Effector memory CD8-positive, alpha-beta T cell (primary cell): ENCODE data around the gene OTC.

ENCODE experiments used
- ATAC-seq: fragments of 150-1000 bp; cut with Tn5 transposase; replicated peaks from 2 replicates; pipeline ENCODE4 v1.10.0; 2021; ENCODE audit warnings: mild to moderate bottlenecking, moderate library complexity
- DNase-seq, 3 experiments: peaks; one replicate each; pipeline ENCODE4 v3.0.0; 2021
- H3K27ac Mint-ChIP-seq, 2 donors: one replicate each; pipeline ENCODE4 v1.8.0; 2022; ENCODE audit warnings: mild to moderate bottlenecking in 2 of 2, mixed read lengths in 2 of 2, moderate library complexity in 2 of 2
- H3K27me3 Mint-ChIP-seq, 2 donors: one replicate each; pipeline ENCODE4 v1.8.0; 2022; ENCODE audit warnings: mixed read lengths in 2 of 2
- H3K36me3 Mint-ChIP-seq: one replicate; pipeline ENCODE4 v1.8.0; 2022; ENCODE audit warnings: mild to moderate bottlenecking, moderate library complexity, mixed read lengths; ENCODE audit not compliant: insufficient read depth
- H3K4me1 Mint-ChIP-seq, 2 donors: one replicate each; pipeline ENCODE4 v1.8.0; 2022; ENCODE audit warnings: low read depth in 2 of 2, mixed read lengths in 2 of 2
- H3K4me3 Mint-ChIP-seq, 2 donors: one replicate each; pipeline ENCODE4 v1.8.0; 2022; ENCODE audit warnings: mild to moderate bottlenecking in 2 of 2, mixed read lengths in 2 of 2, moderate library complexity in 2 of 2
- H3K9me3 Mint-ChIP-seq, 2 donors: one replicate each; pipeline ENCODE4 v1.8.0; 2022; ENCODE audit warnings: mixed read lengths in 2 of 2

OTC gene

DNA sequence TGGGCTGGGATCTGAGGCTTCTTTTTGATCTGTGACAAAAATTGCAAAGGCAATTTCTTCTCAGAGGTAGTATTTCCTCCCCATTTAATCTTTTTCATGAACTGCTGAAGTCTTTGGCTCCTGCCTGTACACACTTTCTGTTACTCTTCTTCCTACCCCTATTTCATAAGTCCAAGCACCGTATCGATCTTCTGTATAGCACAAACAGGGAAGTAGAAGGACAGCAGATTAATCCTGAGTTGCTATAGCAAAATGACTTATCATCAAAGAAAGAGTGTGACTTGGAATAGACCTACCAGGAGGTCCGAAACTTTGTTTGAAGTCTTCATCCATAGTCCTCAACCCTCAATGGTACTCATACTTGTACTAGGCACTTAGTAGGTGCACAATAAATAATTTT, 22.0 kb downstream of the OTC start:
- Mint-ChIP-seq H3K9me3 (no peaks in the 10 kb centered on the region), H3K27ac (no peak overlapping the region), H3K4me3 (no peak overlapping the region), H3K4me1 (no peaks in the 10 kb centered on the region), H3K36me3 (no peaks in the 10 kb centered on the region), H3K27me3 (peaks cover 9 to 21% of the 10 kb centered on the region in 2 donors)
- ATAC-seq: no peak
- DNase-seq: no peak

DNA sequence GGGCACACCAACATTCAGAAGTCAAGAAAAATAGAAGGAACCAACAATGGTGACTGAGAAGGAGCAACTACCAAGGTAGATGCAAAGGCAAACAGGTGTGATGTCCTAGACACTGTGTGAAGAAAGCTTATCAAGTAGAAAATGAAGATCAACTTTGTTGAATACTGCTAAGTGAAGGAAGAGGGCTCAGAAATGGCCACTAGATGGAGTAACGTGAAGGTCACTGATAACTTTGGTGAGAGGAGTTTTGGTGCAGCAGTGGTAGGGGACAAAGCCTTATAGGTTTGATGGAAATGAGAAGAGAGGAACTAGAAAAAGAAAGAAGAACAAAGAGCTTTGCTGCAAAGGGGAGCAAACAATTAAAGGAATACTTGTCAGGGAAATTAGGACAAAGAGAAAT, 23.5 kb downstream of the OTC start:
- no peaks in the 10 kb centered on the region for H3K4me1 Mint-ChIP-seq
- no peak overlapping the region for H3K27ac Mint-ChIP-seq
- H3K27me3 Mint-ChIP-seq: peaks cover 9 to 16% of the 10 kb centered on the region in 2 donors
- no peak overlapping the region for H3K4me3 Mint-ChIP-seq
- no peaks in the 10 kb centered on the region for H3K36me3 Mint-ChIP-seq
- ATAC-seq (no peak), DNase-seq (no peak)
- no peaks in the 10 kb centered on the region for H3K9me3 Mint-ChIP-seq

- H3K4me1 Mint-ChIP-seq: no peaks in the 10 kb centered on the region
- no peak for ATAC-seq
- no peaks in the 10 kb centered on the region for H3K36me3 Mint-ChIP-seq
- H3K27ac Mint-ChIP-seq: no peak overlapping the region
- H3K9me3 Mint-ChIP-seq: no peaks in the 10 kb centered on the region
- H3K4me3 Mint-ChIP-seq: no peak overlapping the region
- no peak for DNase-seq
- peaks cover 9 to 15% of the 10 kb centered on the region in 2 donors for H3K27me3 Mint-ChIP-seq
These were observed 24.3 kb downstream of the OTC start for GRCh38 chrX:38376747-38377146.

GRCh38 chrX:38379088-38379487, 26.7 kb downstream of the OTC start:
- DNase-seq: no peak
- Mint-ChIP-seq H3K27me3 (peaks cover 13 to 15% of the 10 kb centered on the region in 2 donors), H3K9me3 (no peaks in the 10 kb centered on the region), H3K4me1 (no peaks in the 10 kb centered on the region), H3K4me3 (no peak overlapping the region), H3K27ac (no peak overlapping the region), H3K36me3 (no peaks in the 10 kb centered on the region)
- ATAC-seq: no peak

- ATAC-seq (no peak), DNase-seq (no peak)
- Mint-ChIP-seq H3K36me3 (no peaks in the 10 kb centered on the region), H3K4me3 (no peak overlapping the region), H3K4me1 (no peaks in the 10 kb centered on the region), H3K27ac (no peak overlapping the region), H3K9me3 (no peaks in the 10 kb centered on the region), H3K27me3 (peaks cover 12 to 13% of the 10 kb centered on the region in 2 donors)
These were observed 30.3 kb downstream of the OTC start for GRCh38 chrX:38382663-38383062.

DNA sequence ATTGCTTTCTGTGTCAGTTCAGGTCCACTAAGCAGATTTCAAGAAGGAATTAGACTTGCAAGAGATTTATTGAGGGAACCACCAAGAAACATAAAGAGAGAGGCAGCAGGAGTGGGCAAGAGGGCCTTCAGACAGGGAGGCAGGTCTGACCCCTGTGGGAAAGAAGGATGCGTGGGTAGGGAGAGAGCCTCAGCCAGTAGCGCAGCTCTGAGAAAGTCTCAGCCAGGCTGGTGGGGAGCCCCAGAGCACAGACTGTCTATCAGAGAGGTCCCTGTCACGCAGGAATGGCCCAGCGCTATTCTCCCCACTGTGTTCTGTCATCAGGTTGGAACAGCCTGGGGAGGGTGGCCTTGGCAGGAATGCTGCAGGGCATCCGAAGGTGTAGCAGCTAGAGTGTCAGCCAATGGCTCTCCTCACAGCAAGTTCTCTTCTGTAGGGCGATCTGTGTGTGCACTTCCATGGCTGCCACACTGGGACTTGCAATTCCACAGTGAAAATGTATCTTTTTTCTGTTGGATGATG, 48.0 kb downstream of the OTC start:
- ATAC-seq (no peak), DNase-seq (no peak)
- peaks cover 0 to 11% of the 10 kb centered on the region in 2 donors for H3K27me3 Mint-ChIP-seq
- no peaks in the 10 kb centered on the region for H3K36me3 Mint-ChIP-seq
- H3K4me1 Mint-ChIP-seq: no peaks in the 10 kb centered on the region
- no peak overlapping the region for H3K4me3 Mint-ChIP-seq
- no peak overlapping the region for H3K27ac Mint-ChIP-seq
- H3K9me3 Mint-ChIP-seq: no peaks in the 10 kb centered on the region

DNA sequence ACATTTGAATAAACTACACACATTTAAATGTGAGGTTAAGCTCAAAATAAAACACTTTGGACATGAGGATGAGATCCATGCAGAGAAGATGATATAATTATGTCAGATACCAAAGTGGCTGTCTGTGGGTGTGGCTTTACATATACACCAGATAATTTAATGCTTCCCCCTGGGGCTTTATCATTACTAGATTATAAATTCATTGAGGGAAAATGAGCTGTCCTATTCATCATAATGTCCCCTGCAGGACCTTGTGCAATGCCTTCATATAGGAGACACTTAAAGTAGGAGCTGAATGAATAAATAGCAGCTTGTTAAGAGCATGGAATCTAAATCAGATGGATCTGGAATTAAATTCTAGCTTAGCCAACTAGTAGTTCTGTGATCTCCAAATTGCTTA, 49.7 kb downstream of the OTC start:
- Mint-ChIP-seq H3K9me3 (no peaks in the 10 kb centered on the region), H3K27me3 (peaks cover 6 to 21% of the 10 kb centered on the region in 2 donors), H3K27ac (no peak overlapping the region), H3K36me3 (no peaks in the 10 kb centered on the region), H3K4me1 (no peaks in the 10 kb centered on the region), H3K4me3 (no peak overlapping the region)
- DNase-seq: no peak
- ATAC-seq: no peak

DNA sequence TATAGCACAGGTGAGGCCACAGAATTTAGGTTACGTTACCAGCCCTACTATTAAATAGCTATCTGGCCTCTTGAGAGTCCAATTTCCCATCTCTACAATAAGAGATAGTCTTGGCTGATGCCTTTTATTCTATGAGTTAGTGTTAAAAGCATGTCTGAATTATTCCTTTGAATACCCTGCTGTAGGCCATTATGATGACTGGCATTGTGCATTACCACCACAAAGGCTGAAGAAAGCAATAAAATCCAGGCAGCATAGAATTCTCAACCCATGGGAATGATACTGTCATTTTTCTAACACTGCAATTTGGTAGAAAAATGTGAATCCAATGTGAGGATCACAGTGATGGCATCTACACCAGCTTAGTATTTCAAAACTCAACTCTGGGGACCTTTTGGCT, 51.4 kb downstream of the OTC start:
- Mint-ChIP-seq H3K36me3 (no peaks in the 10 kb centered on the region), H3K4me1 (no peaks in the 10 kb centered on the region), H3K27ac (no peak overlapping the region), H3K9me3 (no peaks in the 10 kb centered on the region), H3K4me3 (no peak overlapping the region), H3K27me3 (peaks cover 18 to 34% of the 10 kb centered on the region in 2 donors)
- DNase-seq (no peak), ATAC-seq (no peak)

DNA sequence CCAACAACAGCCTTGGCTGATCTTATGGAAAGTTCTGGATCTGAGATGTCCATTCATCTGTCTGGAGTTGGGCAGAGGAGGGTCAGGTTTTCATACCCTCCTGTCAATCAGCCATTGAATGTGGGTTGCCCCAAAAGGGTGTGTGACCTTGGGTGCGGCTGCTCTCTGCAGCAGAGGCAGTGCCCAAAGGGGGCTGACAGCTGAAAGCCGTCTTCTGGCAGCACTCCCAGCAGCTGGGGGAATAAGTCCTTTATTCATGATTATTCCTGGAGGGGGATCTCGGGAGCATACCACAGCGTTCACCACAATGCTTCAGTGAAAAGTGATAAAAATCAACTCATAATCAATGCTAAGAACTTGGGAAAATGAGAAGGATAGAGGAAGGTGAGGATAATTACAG, 54.7 kb downstream of the OTC start:
- no peak for ATAC-seq
- no peaks in the 10 kb centered on the region for H3K4me1 Mint-ChIP-seq
- peaks cover 18 to 34% of the 10 kb centered on the region in 2 donors for H3K27me3 Mint-ChIP-seq
- no peaks in the 10 kb centered on the region for H3K36me3 Mint-ChIP-seq
- no peak overlapping the region for H3K4me3 Mint-ChIP-seq
- H3K9me3 Mint-ChIP-seq: no peaks in the 10 kb centered on the region
- H3K27ac Mint-ChIP-seq: no peak overlapping the region
- no peak for DNase-seq

- Mint-ChIP-seq H3K27ac (no peak overlapping the region), H3K4me1 (no peaks in the 10 kb centered on the region), H3K9me3 (no peaks in the 10 kb centered on the region), H3K27me3 (peaks cover 18 to 34% of the 10 kb centered on the region in 2 donors), H3K4me3 (no peak overlapping the region), H3K36me3 (no peaks in the 10 kb centered on the region)
- ATAC-seq (no peak), DNase-seq (no peak)
These were observed 56.9 kb downstream of the OTC start for GRCh38 chrX:38409289-38409688.

- Mint-ChIP-seq H3K27ac (no peak overlapping the region), H3K4me1 (no peaks in the 10 kb centered on the region), H3K36me3 (no peaks in the 10 kb centered on the region), H3K27me3 (peaks cover 0 to 5% of the 10 kb centered on the region in 2 donors), H3K9me3 (no peaks in the 10 kb centered on the region), H3K4me3 (no peak overlapping the region)
- ATAC-seq: no peak
- no peak for DNase-seq
These were observed 74.4 kb downstream of the OTC start for GRCh38 chrX:38426785-38427184.

DNA sequence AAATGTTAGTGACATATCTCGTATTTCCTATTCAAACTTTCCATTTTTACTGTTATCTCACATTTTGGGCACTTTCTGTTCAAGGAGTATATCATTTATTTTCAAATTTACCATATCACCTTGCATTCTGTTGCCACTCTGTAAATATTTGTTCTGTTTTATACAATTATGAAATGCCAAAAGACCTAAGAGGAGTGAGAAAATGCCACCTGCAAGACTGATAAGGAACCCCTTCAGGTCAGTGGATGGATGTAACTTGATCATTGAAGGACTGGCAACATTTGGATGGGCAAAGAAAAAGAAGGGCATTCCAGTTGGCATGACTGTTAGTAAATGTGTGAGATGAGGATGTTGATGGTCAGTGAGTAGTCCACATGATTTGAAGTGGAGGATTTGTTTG, 79.1 kb downstream of the OTC start:
- no peak for ATAC-seq
- DNase-seq: no peak
- no peaks in the 10 kb centered on the region for H3K4me1 Mint-ChIP-seq
- no peak overlapping the region for H3K4me3 Mint-ChIP-seq
- peaks cover 10 to 15% of the 10 kb centered on the region in 2 donors for H3K27me3 Mint-ChIP-seq
- H3K36me3 Mint-ChIP-seq: no peaks in the 10 kb centered on the region
- H3K9me3 Mint-ChIP-seq: no peaks in the 10 kb centered on the region
- no peak overlapping the region for H3K27ac Mint-ChIP-seq

- H3K27me3 Mint-ChIP-seq: peaks cover 10 to 20% of the 10 kb centered on the region in 2 donors
- DNase-seq (no peak), ATAC-seq (no peak)
- H3K36me3 Mint-ChIP-seq: no peaks in the 10 kb centered on the region
- H3K27ac Mint-ChIP-seq: no peak overlapping the region
- no peaks in the 10 kb centered on the region for H3K4me1 Mint-ChIP-seq
- no peaks in the 10 kb centered on the region for H3K9me3 Mint-ChIP-seq
- no peak overlapping the region for H3K4me3 Mint-ChIP-seq
These were observed 82.7 kb downstream of the OTC start for GRCh38 chrX:38435130-38435529.

DNA sequence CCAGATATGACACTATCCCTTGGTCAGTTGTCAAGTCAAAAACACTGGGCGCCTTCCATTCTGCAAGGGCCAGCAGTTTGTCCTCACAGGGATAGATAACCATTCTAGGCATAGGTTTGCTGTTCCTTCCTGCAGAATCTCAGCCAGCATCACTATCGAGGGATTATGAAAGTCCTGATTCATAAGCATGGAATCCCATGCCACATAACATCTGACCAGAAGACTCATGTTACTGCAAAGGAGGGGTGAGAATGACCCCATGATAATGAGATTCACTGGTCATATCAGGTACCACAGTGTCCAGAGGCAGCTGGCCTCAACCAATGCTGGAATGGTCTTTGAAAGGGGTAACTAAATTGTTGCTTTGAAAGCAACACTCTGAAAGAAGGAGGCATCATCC, 84.7 kb downstream of the OTC start:
- Mint-ChIP-seq H3K27ac (no peak overlapping the region), H3K36me3 (no peaks in the 10 kb centered on the region), H3K27me3 (peaks cover 10 to 12% of the 10 kb centered on the region in 2 donors), H3K4me1 (no peaks in the 10 kb centered on the region), H3K4me3 (no peak overlapping the region), H3K9me3 (no peaks in the 10 kb centered on the region)
- ATAC-seq (no peak), DNase-seq (no peak)

DNA sequence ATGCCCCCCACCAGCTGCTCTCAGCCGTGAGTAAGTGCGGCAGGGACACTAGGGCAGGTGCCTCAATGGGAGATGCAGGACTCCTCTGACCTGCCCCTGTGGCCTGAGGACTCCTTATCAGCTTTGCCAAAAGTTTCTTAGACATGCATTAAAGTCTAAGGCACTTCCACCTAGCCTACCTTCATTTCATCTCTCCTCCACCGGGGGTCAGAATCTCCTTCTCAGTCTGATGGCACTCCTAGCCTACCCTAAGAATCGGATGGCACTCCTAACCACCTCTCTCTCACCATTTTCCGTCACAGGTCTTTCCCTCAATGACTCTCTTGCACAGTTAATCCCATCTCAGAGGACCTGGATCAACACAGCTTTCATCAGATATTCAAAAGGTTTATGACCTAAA, 85.9 kb downstream of the OTC start:
- no peaks in the 10 kb centered on the region for H3K9me3 Mint-ChIP-seq
- no peaks in the 10 kb centered on the region for H3K36me3 Mint-ChIP-seq

More for the DNA sequence above, 85.9 kb downstream of the OTC start:
- H3K27ac Mint-ChIP-seq: no peak overlapping the region
- H3K4me3 Mint-ChIP-seq: no peak overlapping the region
- no peaks in the 10 kb centered on the region for H3K4me1 Mint-ChIP-seq
- DNase-seq (no peak), ATAC-seq (no peak)
- peaks cover 10 to 15% of the 10 kb centered on the region in 2 donors for H3K27me3 Mint-ChIP-seq
